ENCODE measurements around the gene ZNF511. TPM values are rescaled to one million over a fixed set of nuclear protein-coding genes. Genes with fewer than 3 reads are reported as not detected.

ZNF511 gene
- total and polyA plus RNA-seq, 9 of the 15 experiments (the other 6 are each of a cell fraction or from before 2014, with no cell fraction given), result 0.61 to 69.3 (median 40.1) TPM

DNA sequence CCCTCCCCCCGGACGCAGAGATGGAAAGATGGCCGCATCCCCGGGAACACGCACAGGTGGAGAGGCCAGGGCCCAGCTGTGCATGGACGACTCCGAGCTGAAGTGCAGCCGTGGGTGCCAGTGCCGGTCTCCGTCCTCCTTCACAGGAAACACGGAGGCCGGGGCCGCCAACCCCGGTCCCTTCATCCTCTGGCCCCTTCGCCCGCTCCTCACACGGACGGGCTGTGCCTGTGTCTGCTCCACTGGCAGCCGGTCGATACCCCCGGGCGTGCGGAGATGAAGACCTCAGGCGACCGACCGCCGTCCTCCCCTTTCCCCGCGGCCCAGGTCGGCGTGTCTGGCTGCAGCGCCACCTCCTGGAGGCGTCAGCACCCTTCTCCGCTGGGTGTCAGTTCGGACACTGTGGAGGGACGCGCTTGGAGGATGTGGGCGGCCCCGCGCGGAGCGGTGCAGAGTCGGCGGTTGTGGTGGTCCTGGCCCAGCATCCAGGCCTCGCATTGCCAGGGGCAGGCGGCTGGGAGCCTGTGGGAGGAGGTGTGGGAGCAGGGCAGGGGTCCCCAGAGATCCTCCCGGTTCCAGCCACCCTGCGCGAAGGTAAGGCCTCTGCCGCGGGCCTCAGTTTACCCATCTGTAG is 9.9 kb downstream of the ZNF511 start (continued):
- TF ChIP-seq, protein P1, sequence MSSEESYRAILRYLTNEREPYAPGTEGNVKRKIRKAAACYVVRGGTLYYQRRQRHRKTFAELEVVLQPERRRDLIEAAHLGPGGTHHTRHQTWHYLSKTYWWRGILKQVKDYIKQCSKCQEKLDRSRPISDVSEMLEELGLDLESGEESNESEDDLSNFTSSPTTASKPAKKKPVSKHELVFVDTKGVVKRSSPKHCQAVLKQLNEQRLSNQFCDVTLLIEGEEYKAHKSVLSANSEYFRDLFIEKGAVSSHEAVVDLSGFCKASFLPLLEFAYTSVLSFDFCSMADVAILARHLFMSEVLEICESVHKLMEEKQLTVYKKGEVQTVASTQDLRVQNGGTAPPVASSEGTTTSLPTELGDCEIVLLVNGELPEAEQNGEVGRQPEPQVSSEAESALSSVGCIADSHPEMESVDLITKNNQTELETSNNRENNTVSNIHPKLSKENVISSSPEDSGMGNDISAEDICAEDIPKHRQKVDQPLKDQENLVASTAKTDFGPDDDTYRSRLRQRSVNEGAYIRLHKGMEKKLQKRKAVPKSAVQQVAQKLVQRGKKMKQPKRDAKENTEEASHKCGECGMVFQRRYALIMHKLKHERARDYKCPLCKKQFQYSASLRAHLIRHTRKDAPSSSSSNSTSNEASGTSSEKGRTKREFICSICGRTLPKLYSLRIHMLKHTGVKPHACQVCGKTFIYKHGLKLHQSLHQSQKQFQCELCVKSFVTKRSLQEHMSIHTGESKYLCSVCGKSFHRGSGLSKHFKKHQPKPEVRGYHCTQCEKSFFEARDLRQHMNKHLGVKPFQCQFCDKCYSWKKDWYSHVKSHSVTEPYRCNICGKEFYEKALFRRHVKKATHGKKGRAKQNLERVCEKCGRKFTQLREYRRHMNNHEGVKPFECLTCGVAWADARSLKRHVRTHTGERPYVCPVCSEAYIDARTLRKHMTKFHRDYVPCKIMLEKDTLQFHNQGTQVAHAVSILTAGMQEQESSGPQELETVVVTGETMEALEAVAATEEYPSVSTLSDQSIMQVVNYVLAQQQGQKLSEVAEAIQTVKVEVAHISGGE (CRISPR knock-in tag; IDR thresholded peaks at IDR 0.05), result no peak
- TF ChIP-seq NR1H2 (CRISPR knock-in tag; IDR thresholded peaks at IDR 0.05) (no peak), ZNF318 (IDR thresholded peaks at IDR 0.05; ENCODE audit: borderline replicate concordance in 1 of 2, low read depth in 1 of 2) (no peak), EZH2 (IDR thresholded peaks at IDR 0.05; ENCODE audit: borderline replicate concordance, low read depth, low read length) (no peak), ZNF282 (CRISPR knock-in tag; IDR thresholded peaks at IDR 0.05) (no peak), CBX8 (IDR thresholded peaks at IDR 0.05; ENCODE audit: borderline replicate concordance, extremely low read depth, low read depth, low read length, poor library complexity, severe bottlenecking) (no peak), ZC3H8 (IDR thresholded peaks at IDR 0.05) (no peak), KDM1A (IDR thresholded peaks at IDR 0.05) (no peak), NELFE (IDR thresholded peaks at IDR 0.05; ENCODE audit: insufficient read depth, insufficient read length) (no peak), ILF3 (IDR thresholded peaks at IDR 0.05; ENCODE audit: borderline replicate concordance) (no peak), FOXA3 (CRISPR knock-in tag; conservative IDR thresholded peaks at IDR 0.05 in 1 of 2, IDR thresholded peaks at IDR 0.05 in 1 of 2) (no peak), HMG20B (CRISPR knock-in tag; IDR thresholded peaks at IDR 0.05) (no peak), MTA2 (IDR thresholded peaks at IDR 0.05; ENCODE audit: low read depth) (no peak)
- TF ChIP-seq, protein P2, sequence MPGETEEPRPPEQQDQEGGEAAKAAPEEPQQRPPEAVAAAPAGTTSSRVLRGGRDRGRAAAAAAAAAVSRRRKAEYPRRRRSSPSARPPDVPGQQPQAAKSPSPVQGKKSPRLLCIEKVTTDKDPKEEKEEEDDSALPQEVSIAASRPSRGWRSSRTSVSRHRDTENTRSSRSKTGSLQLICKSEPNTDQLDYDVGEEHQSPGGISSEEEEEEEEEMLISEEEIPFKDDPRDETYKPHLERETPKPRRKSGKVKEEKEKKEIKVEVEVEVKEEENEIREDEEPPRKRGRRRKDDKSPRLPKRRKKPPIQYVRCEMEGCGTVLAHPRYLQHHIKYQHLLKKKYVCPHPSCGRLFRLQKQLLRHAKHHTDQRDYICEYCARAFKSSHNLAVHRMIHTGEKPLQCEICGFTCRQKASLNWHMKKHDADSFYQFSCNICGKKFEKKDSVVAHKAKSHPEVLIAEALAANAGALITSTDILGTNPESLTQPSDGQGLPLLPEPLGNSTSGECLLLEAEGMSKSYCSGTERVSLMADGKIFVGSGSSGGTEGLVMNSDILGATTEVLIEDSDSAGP (CRISPR knock-in tag; IDR thresholded peaks at IDR 0.05), result no peak

All from K562 (cell line).